GM18907 (cell line): ENCODE measurements around the gene PIM1.

Source experiments
- ATAC-seq: cut with Tn5 transposase; IDR thresholded peaks from one replicate; pipeline ENCODE4 v1.9.1; 2021; ENCODE audit warnings: mild to moderate bottlenecking, moderate library complexity; ENCODE audit not compliant: unreplicated experiment

PIM1 gene

GRCh38 chr6:37218061-37218460 lies 48.1 kb downstream of the PIM1 start:
- ATAC-seq = no peak

DNA sequence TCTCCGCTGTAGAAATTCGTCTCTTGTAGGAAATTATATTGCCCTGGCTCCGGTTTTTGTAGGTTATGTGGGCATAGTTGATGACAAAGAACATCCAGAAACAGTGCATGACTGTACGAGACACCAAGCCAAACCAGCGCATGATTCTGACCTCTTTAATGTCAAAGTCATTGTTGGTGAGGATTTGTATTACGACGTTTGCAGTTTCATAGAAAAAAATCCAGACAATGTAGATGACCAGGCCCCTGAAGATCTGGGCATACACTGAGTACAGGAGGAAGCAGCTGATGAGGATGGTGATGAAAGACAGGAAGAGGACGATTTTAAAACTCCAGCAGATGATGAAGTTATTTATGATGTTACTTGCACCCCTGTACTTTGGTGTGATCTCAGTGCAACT lies 48.6 kb downstream of the PIM1 start:
- no peak for ATAC-seq

DNA sequence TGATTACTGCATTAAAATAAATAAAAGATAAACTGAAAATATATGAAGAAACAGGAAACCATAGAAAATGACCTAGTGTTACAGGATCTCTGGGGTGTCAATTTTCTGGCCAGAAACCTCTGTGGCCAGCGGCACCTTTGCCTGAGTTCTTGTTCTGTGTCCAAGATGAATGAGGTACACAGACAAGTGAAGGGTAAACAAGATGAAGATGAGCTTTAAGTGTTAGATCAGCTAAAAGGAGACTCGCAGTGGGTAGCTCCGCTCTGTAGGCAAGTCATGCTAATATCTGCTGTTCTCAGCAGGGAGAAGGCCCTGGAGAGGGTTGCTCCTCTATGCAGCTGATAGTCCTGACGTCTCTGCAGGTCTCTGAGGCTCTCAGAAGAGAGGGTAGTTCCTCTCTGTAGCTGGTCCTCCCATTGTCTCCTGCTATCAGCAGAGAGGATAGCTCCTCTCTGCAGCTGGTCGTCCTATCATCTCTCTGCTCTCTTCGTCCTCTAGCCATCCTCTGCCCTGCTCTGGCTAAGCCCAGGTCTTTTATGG lies 51.7 kb downstream of the PIM1 start:
- peak; percentile 4 for ATAC-seq

- peak; percentile 95 for ATAC-seq
These were observed 52.4 kb downstream of the PIM1 start for GRCh38 chr6:37222125-37222967.

- ATAC-seq = no peak
These were observed 53.0 kb downstream of the PIM1 start for GRCh38 chr6:37222992-37223391.
